H9 (cell line): Measurements from ENCODE around the gene SLC2A10. TPM values are rescaled to one million over a fixed set of nuclear protein-coding genes. Genes with fewer than 3 reads are reported as not detected.

Experiments used
- DNase-seq: peaks from one replicate; pipeline ENCODE4 v3.0.0-alpha.2; 2017
- H2AFZ ChIP-seq: one replicate; pipeline ENCODE4 v1.6.1; 2013; ENCODE audit warnings: mild to moderate bottlenecking, low read length, control low read depth, moderate library complexity
- H2AK5ac ChIP-seq: 2 replicates; pipeline ENCODE4 v1.6.1; 2013; ENCODE audit warnings: low read length, control low read depth, mixed read lengths; ENCODE audit not compliant: insufficient read length
- H2BK120ac ChIP-seq: one replicate; pipeline ENCODE4 v1.6.1; 2013; ENCODE audit warnings: low read depth, mild to moderate bottlenecking, low read length, control low read depth, inconsistent platforms; ENCODE audit not compliant: poor library complexity, severe bottlenecking
- H2BK12ac ChIP-seq: 2 replicates; pipeline ENCODE4 v1.6.1; 2013; ENCODE audit warnings: low read length, control low read depth, mixed read lengths, low read depth; ENCODE audit not compliant: insufficient read length
- H2BK15ac ChIP-seq: 2 replicates; pipeline ENCODE4 v1.6.1; 2013; ENCODE audit warnings: low read depth, low read length, control low read depth
- H2BK20ac ChIP-seq: one replicate; pipeline ENCODE4 v1.6.1; 2013; ENCODE audit warnings: low read depth, mild to moderate bottlenecking, low read length, control low read depth, inconsistent platforms; ENCODE audit not compliant: poor library complexity, severe bottlenecking
- H2BK5ac ChIP-seq: 2 replicates; pipeline ENCODE4 v1.6.1; 2013; ENCODE audit warnings: low read length, control low read depth, mixed read lengths; ENCODE audit not compliant: insufficient read length
- H3K14ac ChIP-seq: 2 replicates; pipeline ENCODE4 v1.6.1; 2013; ENCODE audit warnings: low read length, control low read depth; ENCODE audit not compliant: insufficient read depth
- H3K18ac ChIP-seq: 2 replicates; pipeline ENCODE4 v1.6.1; 2013; ENCODE audit warnings: low read depth, mild to moderate bottlenecking, mixed read lengths, low read length, control low read depth; ENCODE audit not compliant: insufficient read length
- H3K23ac ChIP-seq: 2 replicates; pipeline ENCODE4 v1.6.1; 2013; ENCODE audit warnings: low read length, control low read depth, mixed read lengths, low read depth; ENCODE audit not compliant: insufficient read length
- H3K23me2 ChIP-seq: 2 replicates; pipeline ENCODE4 v1.6.1; 2013; ENCODE audit warnings: low read depth, mild to moderate bottlenecking, mixed read lengths, low read length, control low read depth; ENCODE audit not compliant: insufficient read length, poor library complexity, severe bottlenecking
- H3K27ac ChIP-seq: 2 replicates; pipeline ENCODE4 v1.5.1; 2013; ENCODE audit warnings: low read length, control low read depth, mixed read lengths, low read depth; ENCODE audit not compliant: insufficient read length
- H3K27me3 ChIP-seq: 2 replicates; pipeline ENCODE4 v1.6.1; 2013; ENCODE audit warnings: low read length, control low read depth, inconsistent platforms; ENCODE audit not compliant: insufficient read depth
- H3K4ac ChIP-seq: 2 replicates; pipeline ENCODE4 v1.6.1; 2013; ENCODE audit warnings: low read depth, mild to moderate bottlenecking, control low read depth, inconsistent platforms, low read length, moderate library complexity
- H3K4me1 ChIP-seq: 2 replicates; pipeline ENCODE4 v1.6.1; 2013; ENCODE audit warnings: low read length, control low read depth, inconsistent platforms; ENCODE audit not compliant: insufficient read depth
- H3K4me2 ChIP-seq: 2 replicates; pipeline ENCODE4 v1.6.1; 2013; ENCODE audit warnings: low read length, control low read depth, mixed read lengths; ENCODE audit not compliant: insufficient read length, insufficient read depth
- H3K56ac ChIP-seq: 2 replicates; pipeline ENCODE4 v1.6.1; 2013; ENCODE audit warnings: low read depth, mild to moderate bottlenecking, mixed read lengths, low read length, control low read depth; ENCODE audit not compliant: insufficient read length
- H3K79me1 ChIP-seq: 2 replicates; pipeline ENCODE4 v1.6.1; 2013; ENCODE audit warnings: low read depth, mild to moderate bottlenecking, moderate library complexity, low read length, control low read depth, inconsistent platforms; ENCODE audit not compliant: insufficient read depth, poor library complexity, severe bottlenecking
- H3K79me2 ChIP-seq: 2 replicates; pipeline ENCODE4 v1.6.1; 2013; ENCODE audit warnings: low read length, control low read depth, inconsistent platforms; ENCODE audit not compliant: insufficient read depth
- H3K9ac ChIP-seq: 2 replicates; pipeline ENCODE4 v1.6.1; 2013; ENCODE audit warnings: low read length, control low read depth, mixed read lengths; ENCODE audit not compliant: insufficient read length; ENCODE audit errors: extremely low read depth
- H3K9me3 ChIP-seq: one replicate; pipeline ENCODE4 v1.6.1; 2013; ENCODE audit warnings: low read depth, low read length, inconsistent platforms; ENCODE audit not compliant: control insufficient read depth
- H3T11ph ChIP-seq: one replicate; pipeline ENCODE4 v1.6.1; 2013; ENCODE audit warnings: mild to moderate bottlenecking, low read length, control low read depth, inconsistent platforms
- H4K20me1 ChIP-seq: one replicate; pipeline ENCODE4 v1.6.1; 2013; ENCODE audit not compliant: control insufficient read depth, insufficient read length, insufficient read depth
- H4K5ac ChIP-seq: 2 replicates; pipeline ENCODE4 v1.6.1; 2013; ENCODE audit warnings: low read depth, mild to moderate bottlenecking, mixed read lengths, low read length, control low read depth; ENCODE audit not compliant: insufficient read length
- H4K8ac ChIP-seq: replicated peaks from 2 replicates; pipeline ENCODE4 v1.6.1; 2013; ENCODE audit warnings: low read length, control low read depth, mixed read lengths, low read depth; ENCODE audit not compliant: insufficient read length
- H4K91ac ChIP-seq: 2 replicates; pipeline ENCODE4 v1.6.1; 2013; ENCODE audit warnings: low read depth, mild to moderate bottlenecking, moderate library complexity, mixed read lengths, low read length, control low read depth; ENCODE audit not compliant: insufficient read length
- H3K27ac Mint-ChIP-seq, 3 experiments: 2 replicates in 2 of 3; 3 replicates in 1 of 3; pipeline ENCODE4 v1.8.0; 2020 to 2021; ENCODE audit warnings: mixed read lengths in 3 of 3, mild to moderate bottlenecking in 1 of 3, moderate library complexity in 1 of 3
- H3K27me3 Mint-ChIP-seq: 2 replicates; pipeline ENCODE4 v1.8.0; 2021; ENCODE audit warnings: low read depth, mild to moderate bottlenecking, moderate library complexity, mixed read lengths
- H3K36me3 Mint-ChIP-seq, 3 experiments: 2 replicates in 2 of 3; 3 replicates in 1 of 3; pipeline ENCODE4 v1.8.0; 2020 to 2021; ENCODE audit warnings: low read depth in 3 of 3, mixed read lengths in 3 of 3; ENCODE audit not compliant: insufficient read depth in 1 of 3
- H3K4me1 Mint-ChIP-seq, 2 experiments: 2 replicates each; pipeline ENCODE4 v1.8.0; 2020; ENCODE audit warnings: mixed read lengths in 2 of 2
- H3K4me3 Mint-ChIP-seq, 2 experiments: 2 replicates in 1 of 2; 3 replicates in 1 of 2; pipeline ENCODE4 v1.8.0; 2020 to 2021; ENCODE audit warnings: mild to moderate bottlenecking in 2 of 2, mixed read lengths in 2 of 2, moderate library complexity in 1 of 2
- H3K9me3 Mint-ChIP-seq, 2 experiments: 2 replicates in 1 of 2; 3 replicates in 1 of 2; pipeline ENCODE4 v1.8.0; 2020; ENCODE audit warnings: mild to moderate bottlenecking in 2 of 2, mixed read lengths in 2 of 2, moderate library complexity in 1 of 2
- WGBS: extraction: QIAGEN DNeasy Blood & Tissue Kit; methylation state at CpG from one replicate; pipeline ENCODE4 v1.1.7; 2013; ENCODE audit warnings: missing lambda C conversion rate, low lambda C conversion rate, mixed read lengths; ENCODE audit not compliant: insufficient read length; ENCODE audit errors: extremely low coverage; 5-methylcytosine and 5-hydroxymethylcytosine counted together
- total RNA-seq: library from RNA; stranded (reverse); gene quantifications from 2 replicates; pipeline ENCODE4 v1.2.1, GENCODE V29; 2021
- TF ChIP-seq, protein P1 (sequence below): fragments of 200-600 bp; sonication (generic); conservative IDR thresholded peaks from 3 replicates; pipeline ENCODE4 v1.8.0; 2021; ENCODE audit warnings: antibody characterized with exemption, mild to moderate bottlenecking

SLC2A10 gene
- total RNA-seq, 1 experiment from 2014 or later: 8.2 TPM

DNA sequence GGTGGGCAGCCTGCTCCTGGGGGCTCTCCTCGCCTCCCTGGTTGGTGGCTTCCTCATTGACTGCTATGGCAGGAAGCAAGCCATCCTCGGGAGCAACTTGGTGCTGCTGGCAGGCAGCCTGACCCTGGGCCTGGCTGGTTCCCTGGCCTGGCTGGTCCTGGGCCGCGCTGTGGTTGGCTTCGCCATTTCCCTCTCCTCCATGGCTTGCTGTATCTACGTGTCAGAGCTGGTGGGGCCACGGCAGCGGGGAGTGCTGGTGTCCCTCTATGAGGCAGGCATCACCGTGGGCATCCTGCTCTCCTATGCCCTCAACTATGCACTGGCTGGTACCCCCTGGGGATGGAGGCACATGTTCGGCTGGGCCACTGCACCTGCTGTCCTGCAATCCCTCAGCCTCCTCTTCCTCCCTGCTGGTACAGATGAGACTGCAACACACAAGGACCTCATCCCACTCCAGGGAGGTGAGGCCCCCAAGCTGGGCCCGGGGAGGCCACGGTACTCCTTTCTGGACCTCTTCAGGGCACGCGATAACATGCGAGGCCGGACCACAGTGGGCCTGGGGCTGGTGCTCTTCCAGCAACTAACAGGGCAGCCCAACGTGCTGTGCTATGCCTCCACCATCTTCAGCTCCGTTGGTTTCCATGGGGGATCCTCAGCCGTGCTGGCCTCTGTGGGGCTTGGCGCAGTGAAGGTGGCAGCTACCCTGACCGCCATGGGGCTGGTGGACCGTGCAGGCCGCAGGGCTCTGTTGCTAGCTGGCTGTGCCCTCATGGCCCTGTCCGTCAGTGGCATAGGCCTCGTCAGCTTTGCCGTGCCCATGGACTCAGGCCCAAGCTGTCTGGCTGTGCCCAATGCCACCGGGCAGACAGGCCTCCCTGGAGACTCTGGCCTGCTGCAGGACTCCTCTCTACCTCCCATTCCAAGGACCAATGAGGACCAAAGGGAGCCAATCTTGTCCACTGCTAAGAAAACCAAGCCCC lies 16.0 kb downstream of the SLC2A10 start:
- no peak overlapping the region for H3T11ph ChIP-seq
- no peak overlapping the region for H2BK120ac ChIP-seq
- H3K14ac ChIP-seq: peak overlapping the region; percentile 9; the same call in 1 of the 2 replicates
- H3K79me2 ChIP-seq: no peaks in the 10 kb centered on the region
- Mint-ChIP-seq H3K4me3 (no peak overlapping the region), H3K27me3 (no peaks in the 10 kb centered on the region; the same call in 1 of the 2 replicates), H3K27ac (no peak overlapping the region), H3K4me1 (0 out of 4 replicates have a peak, but pooled peaks cover 0 to 2% of the 10 kb centered on the region in 2 experiments), H3K36me3 (peaks cover 6 to 26% (median 24%) of the 10 kb centered on the region in 3 experiments; a peak in 5 of 7 replicates), H3K9me3 (peaks cover 1 to 3% of the 10 kb centered on the region in 2 experiments; a peak in 3 of 5 replicates)
- H3K9me3 ChIP-seq: no peaks in the 10 kb centered on the region
- H3K79me1 ChIP-seq: no peaks in the 10 kb centered on the region
- WGBS: no CpG with 5 or more reads among the region's 27 CpGs
- no peak overlapping the region for H4K5ac ChIP-seq
- H4K20me1 ChIP-seq: no peaks in the 10 kb centered on the region
- no peak for DNase-seq
- H3K27ac ChIP-seq: no peak overlapping the region
- H3K9ac ChIP-seq: no peak overlapping the region
- no peak overlapping the region for H3K56ac ChIP-seq
- TF ChIP-seq, protein P1, sequence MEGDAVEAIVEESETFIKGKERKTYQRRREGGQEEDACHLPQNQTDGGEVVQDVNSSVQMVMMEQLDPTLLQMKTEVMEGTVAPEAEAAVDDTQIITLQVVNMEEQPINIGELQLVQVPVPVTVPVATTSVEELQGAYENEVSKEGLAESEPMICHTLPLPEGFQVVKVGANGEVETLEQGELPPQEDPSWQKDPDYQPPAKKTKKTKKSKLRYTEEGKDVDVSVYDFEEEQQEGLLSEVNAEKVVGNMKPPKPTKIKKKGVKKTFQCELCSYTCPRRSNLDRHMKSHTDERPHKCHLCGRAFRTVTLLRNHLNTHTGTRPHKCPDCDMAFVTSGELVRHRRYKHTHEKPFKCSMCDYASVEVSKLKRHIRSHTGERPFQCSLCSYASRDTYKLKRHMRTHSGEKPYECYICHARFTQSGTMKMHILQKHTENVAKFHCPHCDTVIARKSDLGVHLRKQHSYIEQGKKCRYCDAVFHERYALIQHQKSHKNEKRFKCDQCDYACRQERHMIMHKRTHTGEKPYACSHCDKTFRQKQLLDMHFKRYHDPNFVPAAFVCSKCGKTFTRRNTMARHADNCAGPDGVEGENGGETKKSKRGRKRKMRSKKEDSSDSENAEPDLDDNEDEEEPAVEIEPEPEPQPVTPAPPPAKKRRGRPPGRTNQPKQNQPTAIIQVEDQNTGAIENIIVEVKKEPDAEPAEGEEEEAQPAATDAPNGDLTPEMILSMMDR: no peak
- H3K18ac ChIP-seq: no peak overlapping the region
- no peak overlapping the region for H2BK15ac ChIP-seq
- H3K23me2 ChIP-seq: no peaks in the 10 kb centered on the region
- no peak overlapping the region for H2BK12ac ChIP-seq
- no peaks in the 10 kb centered on the region for H3K27me3 ChIP-seq
- H3K4me2 ChIP-seq: no peak overlapping the region
- no peak overlapping the region for H3K4ac ChIP-seq
- no peak overlapping the region for H2BK5ac ChIP-seq
- no peak overlapping the region for H4K8ac ChIP-seq
- H3K23ac ChIP-seq: no peak overlapping the region
- H2BK20ac ChIP-seq: no peak overlapping the region
- no peak overlapping the region for H2AK5ac ChIP-seq
- H3K4me1 ChIP-seq: no peaks in the 10 kb centered on the region
- no peak overlapping the region for H2AFZ ChIP-seq
- H4K91ac ChIP-seq: no peak overlapping the region
